Endothelial cell of umbilical vein (primary cell): ENCODE measurements around the gene ECEL1. TPM values are rescaled to one million over a fixed set of nuclear protein-coding genes. Genes with fewer than 3 reads are reported as not detected.

Experiments used
- BruUV-seq: library from RNA; stranded (reverse); fragments of 400-500 nt; replicated peaks from 2 replicates; lab custom pipeline; 2021; lab: Mats Ljungman, UMichigan
- CTCF ChIA-PET: fragments of 300-600, 350-600 bp; sonication (Branson Sonifier 250); formaldehyde crosslinking; loops from one replicate; lab custom pipeline; 2021; ENCODE audit warnings: antibody characterized with exemption, inconsistent platforms; lab: Charles Lee
- POLR2A ChIA-PET: fragments of 300-600, 350-600 bp; sonication (Branson Sonifier 250); formaldehyde crosslinking; loops from one replicate; lab custom pipeline; 2021; ENCODE audit warnings: antibody characterized with exemption, inconsistent platforms; lab: Charles Lee
- DNase-seq: peaks from one replicate; pipeline ENCODE4 v3.0.0-alpha.2; 2011; ENCODE audit warnings: low read depth, low spot score
- FAIRE-seq: peaks from 2 replicates; lab custom pipeline; 2011; peaks lifted over from hg19 to GRCh38; lab: Jason Lieb, UNC
- H2AFZ ChIP-seq: 2 replicates; pipeline ENCODE4 v1.6.0; 2012; ENCODE audit warnings: low read depth, low read length, control low read depth, inconsistent platforms
- H3K27ac ChIP-seq: 2 replicates; pipeline ENCODE4 v1.5.1; 2011; ENCODE audit warnings: low read depth, mild to moderate bottlenecking, control low read depth, low read length, moderate library complexity; ENCODE audit not compliant: insufficient read depth
- H3K27me3 ChIP-seq, 2 experiments: 2 replicates each; pipeline versions ENCODE4 v1.6.0 to v1.6.1; 2011; ENCODE audit warnings: low read length in 2 of 2, mixed read lengths in 1 of 2; ENCODE audit not compliant: control insufficient read depth in 2 of 2, insufficient read depth in 2 of 2
- H3K36me3 ChIP-seq, 2 experiments: 2 replicates in 1 of 2; 3 replicates in 1 of 2; pipeline ENCODE4 v1.5.1; 2011; ENCODE audit warnings: low read length in 2 of 2, mild to moderate bottlenecking in 1 of 2, moderate library complexity in 1 of 2; ENCODE audit not compliant: control insufficient read depth in 2 of 2, insufficient read depth in 2 of 2; ENCODE audit errors: extremely low read depth in 1 of 2
- H3K4me1 ChIP-seq: 3 replicates; pipeline ENCODE4 v1.5.1; 2011; ENCODE audit warnings: mild to moderate bottlenecking, low read length; ENCODE audit not compliant: control insufficient read depth, insufficient read depth; ENCODE audit errors: extremely low read depth
- H3K4me2 ChIP-seq: 2 replicates; pipeline ENCODE4 v1.6.1; 2011; ENCODE audit warnings: low read length, control low read depth, mixed read lengths; ENCODE audit not compliant: insufficient read depth
- H3K4me3 ChIP-seq, 3 experiments: fragments of 200-600 bp in 1 of 3; sonication (generic), shearing (Covaris generic) in 1 of 3; replicated peaks in 1 of 3; 2 replicates each; pipeline ENCODE4 v1.5.1; 2011 to 2016; ENCODE audit warnings: control low read depth in 3 of 3, low read length in 3 of 3, mild to moderate bottlenecking in 2 of 3, inconsistent platforms in 1 of 3, low read depth in 1 of 3, moderate library complexity in 1 of 3; ENCODE audit not compliant: insufficient read depth in 1 of 3
- H3K79me2 ChIP-seq: 2 replicates; pipeline ENCODE4 v1.6.0; 2012; ENCODE audit warnings: low read length, inconsistent platforms; ENCODE audit not compliant: control insufficient read depth, insufficient read depth
- H3K9ac ChIP-seq: replicated peaks from 2 replicates; pipeline ENCODE3; 2011; ENCODE audit warnings: low read length, control low read depth; ENCODE audit not compliant: insufficient read depth; ENCODE audit errors: extremely low read depth
- H3K9me1 ChIP-seq: replicated peaks from 3 replicates; pipeline ENCODE4 v1.6.0; 2011; ENCODE audit warnings: mild to moderate bottlenecking, low read length; ENCODE audit not compliant: control insufficient read depth, insufficient read depth; ENCODE audit errors: extremely low read depth
- H3K9me3 ChIP-seq: replicated peaks from 2 replicates; pipeline ENCODE4 v1.5.1; 2012; ENCODE audit warnings: low read length, inconsistent platforms; ENCODE audit not compliant: control insufficient read depth, insufficient read depth
- H4K20me1 ChIP-seq: replicated peaks from 2 replicates; pipeline ENCODE3; 2011; ENCODE audit warnings: mild to moderate bottlenecking, low read length; ENCODE audit not compliant: control insufficient read depth, insufficient read depth; ENCODE audit errors: extremely low read depth
- EZH2 ChIP-seq: IDR thresholded peaks from 2 replicates; pipeline ENCODE4 v1.6.1; 2012; ENCODE audit warnings: borderline replicate concordance, low read depth, mild to moderate bottlenecking, moderate library complexity, low read length, inconsistent platforms; ENCODE audit not compliant: severe bottlenecking
- FOS ChIP-seq: IDR thresholded peaks from 2 replicates; pipeline ENCODE4 v1.6.1; 2011; ENCODE audit warnings: mild to moderate bottlenecking, low read length, moderate library complexity, borderline replicate concordance; ENCODE audit not compliant: insufficient read depth
- GATA2 ChIP-seq: IDR thresholded peaks from 2 replicates; pipeline ENCODE4 v1.7.0; 2011; ENCODE audit warnings: low read depth, mild to moderate bottlenecking, moderate library complexity, mixed read lengths, low read length; ENCODE audit not compliant: insufficient read length, insufficient read depth
- JUN ChIP-seq: IDR thresholded peaks from 2 replicates; pipeline ENCODE4 v1.6.1; 2011; ENCODE audit warnings: borderline replicate concordance, low read depth; ENCODE audit not compliant: insufficient read length, insufficient read depth
- MAX ChIP-seq: IDR thresholded peaks from 2 replicates; pipeline ENCODE4 v1.6.1; 2011; ENCODE audit not compliant: insufficient read depth, insufficient read length
- MYC ChIP-seq: IDR thresholded peaks from one replicate; pipeline ENCODE4 v1.6.1; 2011; ENCODE audit warnings: mild to moderate bottlenecking, low read depth, low read length
- POLR2A ChIP-seq: IDR thresholded peaks from 2 replicates; pipeline ENCODE4 v1.6.1; 2012; ENCODE audit warnings: low read depth, mild to moderate bottlenecking, control low read depth, low read length
- POLR2AphosphoS5 ChIP-seq: IDR thresholded peaks from 2 replicates; pipeline ENCODE4 v1.6.1; 2012; ENCODE audit warnings: low read depth, mild to moderate bottlenecking, control low read depth, low read length, moderate library complexity; ENCODE audit not compliant: insufficient read depth
- dilution Hi-C: fragments of 300-500 bp; cut with MboI; formaldehyde crosslinking; loops from one replicate; pipeline ENCODE4 v1.15.0; 2019; ENCODE audit warnings: low sequenced_read_pairs; ENCODE audit not compliant: extremely low pct_ligation_motif_present
- intact Hi-C: fragments of 100-400 bp; cut with micrococcal nuclease; formaldehyde crosslinking; loops from one replicate; pipeline ENCODE4 v1.10.0; 2022
- polyA plus RNA-seq, 4 experiments: library from polyadenylated mRNA; depleted of rRNA in 3 of 4; stranded (reverse) in 3 of 4; unstranded in 1 of 4; fragments of >200 nt; gene quantifications; 2 replicates each; pipeline versions ENCODE4 v1.2.1 to v1.2.3, GENCODE V29; 2011 to 2012; ENCODE audit warnings: missing spikeins in 1 of 4
- total RNA-seq: library from RNA; stranded (reverse); gene quantifications from 2 replicates; pipeline ENCODE4 v1.2.3, GENCODE V29; 2021
- TF ChIP-seq, protein P1 (sequence below), 2 donors: IDR thresholded peaks; 1 replicate in 1 of 2; 2 replicates in 1 of 2; pipeline ENCODE4 v1.5.1; 2011; ENCODE audit warnings: low read length in 2 of 2, mild to moderate bottlenecking in 2 of 2, moderate library complexity in 2 of 2, control low read depth in 1 of 2, inconsistent platforms in 1 of 2, low read depth in 1 of 2; ENCODE audit not compliant: insufficient read depth in 1 of 2; ENCODE audit errors: extremely low read depth in 1 of 2

Gene ECEL1
- total and polyA plus RNA-seq, 2 donors (not counting 3 experiments of a cell fraction or from before 2014, with no cell fraction given) = not detected

- intact Hi-C loops (no loop called here), dilution Hi-C loops (no loop called here)
- no peaks in the 10 kb centered on the region for H3K9me1 ChIP-seq
- no peak overlapping the region for H3K27ac ChIP-seq
- no peaks in the 10 kb centered on the region for H3K4me1 ChIP-seq
- peaks cover 0 to 2% of the 10 kb centered on the region in 2 experiments for H3K27me3 ChIP-seq
- TF ChIP-seq MAX = no peak
- no peak for TF ChIP-seq FOS
- no peak for TF ChIP-seq EZH2
- TF ChIP-seq POLR2A = no peak
- no peak for TF ChIP-seq MYC
- no peak for TF ChIP-seq POLR2AphosphoS5
- TF ChIP-seq JUN = no peak
- no peak for TF ChIP-seq GATA2
- TF ChIP-seq, protein P1, sequence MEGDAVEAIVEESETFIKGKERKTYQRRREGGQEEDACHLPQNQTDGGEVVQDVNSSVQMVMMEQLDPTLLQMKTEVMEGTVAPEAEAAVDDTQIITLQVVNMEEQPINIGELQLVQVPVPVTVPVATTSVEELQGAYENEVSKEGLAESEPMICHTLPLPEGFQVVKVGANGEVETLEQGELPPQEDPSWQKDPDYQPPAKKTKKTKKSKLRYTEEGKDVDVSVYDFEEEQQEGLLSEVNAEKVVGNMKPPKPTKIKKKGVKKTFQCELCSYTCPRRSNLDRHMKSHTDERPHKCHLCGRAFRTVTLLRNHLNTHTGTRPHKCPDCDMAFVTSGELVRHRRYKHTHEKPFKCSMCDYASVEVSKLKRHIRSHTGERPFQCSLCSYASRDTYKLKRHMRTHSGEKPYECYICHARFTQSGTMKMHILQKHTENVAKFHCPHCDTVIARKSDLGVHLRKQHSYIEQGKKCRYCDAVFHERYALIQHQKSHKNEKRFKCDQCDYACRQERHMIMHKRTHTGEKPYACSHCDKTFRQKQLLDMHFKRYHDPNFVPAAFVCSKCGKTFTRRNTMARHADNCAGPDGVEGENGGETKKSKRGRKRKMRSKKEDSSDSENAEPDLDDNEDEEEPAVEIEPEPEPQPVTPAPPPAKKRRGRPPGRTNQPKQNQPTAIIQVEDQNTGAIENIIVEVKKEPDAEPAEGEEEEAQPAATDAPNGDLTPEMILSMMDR (IDR thresholded peaks at IDR 0.05; ENCODE audit: extremely low read depth in 1 of 2, insufficient read depth in 1 of 2, low read depth in 1 of 2, low read length in 2 of 2) = no peak
- H2AFZ ChIP-seq = no peak overlapping the region
- FAIRE-seq (no peak), DNase-seq (no peak)
- ChIA-PET POLR2A (no interaction called here), CTCF (interaction anchor here (1.0 kb wide), 1 partner anchor 72 kb away, joined by 3 read pairs; no protein-coding TSS in a partner anchor)
- BruUV-seq = no TSS peak
- no peak overlapping the region for H3K9ac ChIP-seq
- H4K20me1 ChIP-seq = no peaks in the 10 kb centered on the region
- no peaks in the 10 kb centered on the region for H3K36me3 ChIP-seq
- H3K4me3 ChIP-seq = no peak overlapping the region
- no peak overlapping the region for H3K4me2 ChIP-seq
- no peaks in the 10 kb centered on the region for H3K79me2 ChIP-seq
- no peaks in the 10 kb centered on the region for H3K9me3 ChIP-seq
Measured at GRCh38 chr2:232449964-232450363, 37.7 kb downstream of the ECEL1 start.
